DOHH2 (cell line): ENCODE measurements around the gene WDR19.

Experiments used
- CTCF ChIP-seq: fragments of 200-600 bp; sonication (generic); IDR thresholded peaks from one replicate; pipeline ENCODE4 v1.5.1; 2014; ENCODE audit warnings: antibody characterized with exemption, mild to moderate bottlenecking, low read depth, low read length; ENCODE audit not compliant: poor library complexity, severe bottlenecking
- EZH2phosphoT487 ChIP-seq: fragments of 200-600 bp; sonication (generic); IDR thresholded peaks from 2 replicates; pipeline ENCODE4 v1.6.1; 2017; ENCODE audit warnings: borderline replicate concordance, mild to moderate bottlenecking, antibody characterized with exemption, low read length, moderate library complexity, mixed read lengths

GRCh38 chr4:39320381-39321115 is 138.2 kb downstream of the WDR19 start:
- no peak for TF ChIP-seq CTCF
- TF ChIP-seq EZH2phosphoT487 = no peak
